ENCODE results near the gene PDIA6.

PDIA6 gene

GRCh38 chr2:10780491-10780820, 32.1 kb downstream of the PDIA6 start:
- no peaks in the 10 kb centered on the region for H3K4me1 ChIP-seq (ENCODE audit: low read depth, poor library complexity, severe bottlenecking)
- no peak for TF ChIP-seq CTCF (conservative IDR thresholded peaks at IDR 0.05; ENCODE audit: low read depth, low read length)
- H3K4me3 ChIP-seq (IDR thresholded peaks at IDR 0.05; ENCODE audit: insufficient read depth, low read depth, low read length), result no peak overlapping the region
- no peak overlapping the region for H3K27ac ChIP-seq
- H2AFZ ChIP-seq (ENCODE audit: low read depth), result no peak overlapping the region
- H3K79me2 ChIP-seq (ENCODE audit: insufficient read depth, low read depth), result no peaks in the 10 kb centered on the region; the same call in 1 of the 2 replicates
- H3K4me2 ChIP-seq, result no peak overlapping the region
- H3K36me3 ChIP-seq (ENCODE audit: insufficient read depth), result peaks cover 16% of the 10 kb centered on the region; the same call in 1 of the 2 replicates
- H3K9ac ChIP-seq, result no peak overlapping the region
- H4K20me1 ChIP-seq (ENCODE audit: insufficient read depth), result no peaks in the 10 kb centered on the region
- H3K27me3 ChIP-seq (ENCODE audit: insufficient read depth, low read depth), result no peaks in the 10 kb centered on the region

DNA sequence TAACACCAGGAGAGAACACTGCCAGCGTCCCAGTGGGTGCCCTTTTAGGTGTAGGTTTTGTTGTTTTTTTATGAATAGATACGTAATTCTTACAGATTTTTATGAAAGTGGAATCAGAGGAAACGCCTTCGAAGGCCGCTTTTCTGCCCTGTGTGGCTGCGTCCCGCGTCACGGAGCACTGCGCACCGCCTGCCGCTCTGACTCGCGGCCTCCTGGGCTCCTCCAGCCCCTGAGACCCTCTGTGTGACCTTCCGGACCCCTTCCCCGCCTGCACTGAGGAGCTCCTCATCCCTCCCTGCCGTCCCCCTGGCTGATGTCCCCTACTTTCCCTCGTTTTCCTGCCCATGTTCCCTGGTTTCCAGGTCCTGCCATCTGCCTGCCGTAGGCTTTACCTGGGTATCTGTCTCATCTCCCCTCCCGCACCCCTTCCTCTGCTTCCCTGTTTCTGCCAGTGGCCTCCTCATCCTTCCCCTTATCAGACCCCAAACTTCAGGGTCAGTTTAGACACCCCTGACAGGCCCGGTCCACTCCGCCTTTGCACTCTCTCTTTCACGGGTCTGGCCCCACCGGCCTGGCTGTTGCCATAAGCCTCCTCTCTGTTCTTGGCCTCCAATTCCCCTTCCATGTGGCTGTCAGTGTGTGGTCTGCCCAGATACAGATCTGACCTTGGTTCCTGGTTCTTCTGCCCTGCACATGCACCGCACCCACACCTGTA, 32.7 kb downstream of the PDIA6 start:
- no peak overlapping the region for H3K9ac ChIP-seq
- no peak for TF ChIP-seq CTCF (conservative IDR thresholded peaks at IDR 0.05; ENCODE audit: low read depth, low read length)
- H3K79me2 ChIP-seq (ENCODE audit: insufficient read depth, low read depth), result no peaks in the 10 kb centered on the region; the same call in 1 of the 2 replicates
- H3K27ac ChIP-seq, result no peak overlapping the region
- peaks cover 13% of the 10 kb centered on the region; the same call in 1 of the 2 replicates for H3K36me3 ChIP-seq (ENCODE audit: insufficient read depth)
- H2AFZ ChIP-seq (ENCODE audit: low read depth), result no peak overlapping the region
- no peak overlapping the region for H3K4me2 ChIP-seq
- no peaks in the 10 kb centered on the region for H4K20me1 ChIP-seq (ENCODE audit: insufficient read depth)
- no peaks in the 10 kb centered on the region for H3K27me3 ChIP-seq (ENCODE audit: insufficient read depth, low read depth)
- no peak overlapping the region for H3K4me3 ChIP-seq (IDR thresholded peaks at IDR 0.05; ENCODE audit: insufficient read depth, low read depth, low read length)
- no peaks in the 10 kb centered on the region for H3K4me1 ChIP-seq (ENCODE audit: low read depth, poor library complexity, severe bottlenecking)

DNA sequence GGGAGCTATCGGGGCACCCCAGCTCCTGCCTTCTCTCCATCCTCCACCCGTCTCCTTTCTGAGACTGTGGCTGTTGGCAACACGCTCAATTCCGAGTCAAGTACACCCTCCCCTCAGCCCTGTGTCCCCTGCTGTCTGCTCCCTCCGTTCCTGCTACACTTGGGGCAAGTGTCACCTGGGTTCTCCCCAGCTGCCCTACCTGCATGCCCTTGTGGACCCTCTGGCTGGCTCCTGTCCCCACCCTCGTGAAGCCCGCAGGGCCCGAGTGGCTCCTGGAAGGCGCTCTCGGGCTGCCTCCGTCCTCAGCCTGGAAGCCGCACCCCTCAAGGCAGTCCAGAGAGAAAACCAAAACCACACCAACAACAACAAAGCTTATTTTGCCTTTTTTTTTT, 33.9 kb downstream of the PDIA6 start:
- no peak overlapping the region for H3K9ac ChIP-seq
- no peaks in the 10 kb centered on the region for H3K79me2 ChIP-seq (ENCODE audit: insufficient read depth, low read depth)
- no peak for TF ChIP-seq CTCF (conservative IDR thresholded peaks at IDR 0.05; ENCODE audit: low read depth, low read length)
- no peaks in the 10 kb centered on the region for H4K20me1 ChIP-seq (ENCODE audit: insufficient read depth)
- no peaks in the 10 kb centered on the region for H3K4me1 ChIP-seq (ENCODE audit: low read depth, poor library complexity, severe bottlenecking)
- H3K27me3 ChIP-seq (ENCODE audit: insufficient read depth, low read depth), result no peaks in the 10 kb centered on the region
- H3K4me2 ChIP-seq, result no peak overlapping the region
- H3K27ac ChIP-seq, result no peak overlapping the region
- peaks cover 10% of the 10 kb centered on the region; the same call in 1 of the 2 replicates for H3K36me3 ChIP-seq (ENCODE audit: insufficient read depth)
- H3K4me3 ChIP-seq (IDR thresholded peaks at IDR 0.05; ENCODE audit: insufficient read depth, low read depth, low read length), result no peak overlapping the region
- no peak overlapping the region for H2AFZ ChIP-seq (ENCODE audit: low read depth)

- no peaks in the 10 kb centered on the region for H3K27me3 ChIP-seq (ENCODE audit: insufficient read depth, low read depth)
- H3K4me1 ChIP-seq (ENCODE audit: low read depth, poor library complexity, severe bottlenecking), result no peaks in the 10 kb centered on the region
- no peak overlapping the region for H2AFZ ChIP-seq (ENCODE audit: low read depth)
- H3K36me3 ChIP-seq (ENCODE audit: insufficient read depth), result peaks cover 10% of the 10 kb centered on the region; the same call in 1 of the 2 replicates
- no peak overlapping the region for H3K27ac ChIP-seq
- no peak overlapping the region for H3K9ac ChIP-seq
- no peaks in the 10 kb centered on the region for H4K20me1 ChIP-seq (ENCODE audit: insufficient read depth)
- H3K4me2 ChIP-seq, result no peak overlapping the region
- H3K4me3 ChIP-seq (IDR thresholded peaks at IDR 0.05; ENCODE audit: insufficient read depth, low read depth, low read length), result no peak overlapping the region
- H3K79me2 ChIP-seq (ENCODE audit: insufficient read depth, low read depth), result no peaks in the 10 kb centered on the region
- TF ChIP-seq CTCF (conservative IDR thresholded peaks at IDR 0.05; ENCODE audit: low read depth, low read length), result no peak
Observed at GRCh38 chr2:10777842-10778723, 34.5 kb downstream of the PDIA6 start.
